ENCODE data around the gene DBH.
"Not testable (repeated sequence)": the region's sequence is repeated elsewhere in the genome, so short reads cannot be mapped to it uniquely, and the experiment has no call there.

Gene DBH

DNA sequence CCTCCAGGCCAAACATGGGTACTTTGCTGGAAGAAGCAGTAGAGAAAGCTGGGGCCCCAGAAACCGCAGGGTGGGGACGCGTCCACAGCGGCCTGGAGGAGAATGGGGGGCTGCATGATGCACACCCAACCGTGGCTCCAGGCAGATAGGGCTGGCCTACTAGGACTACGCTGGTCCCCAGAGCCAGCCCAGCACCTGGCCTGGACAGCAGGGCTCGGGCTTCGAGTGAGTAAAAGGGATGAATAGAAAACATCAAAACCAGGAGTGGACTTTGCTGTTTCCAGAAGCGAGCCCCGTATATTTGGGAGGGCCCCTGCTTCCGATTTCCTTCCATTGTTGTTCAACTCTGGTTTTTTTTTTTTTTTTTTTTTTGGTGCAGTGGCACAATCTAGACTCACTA, 30.7 kb downstream of the DBH start:
- no peak for DNase-seq (ENCODE audit: low spot score)

- DNase-seq (ENCODE audit: low spot score): no peak
These were observed 31.7 kb downstream of the DBH start for GRCh38 chr9:133667759-133668450.

- no peak for DNase-seq (ENCODE audit: low spot score)
These were observed 33.1 kb downstream of the DBH start for GRCh38 chr9:133669182-133669801.

DNA sequence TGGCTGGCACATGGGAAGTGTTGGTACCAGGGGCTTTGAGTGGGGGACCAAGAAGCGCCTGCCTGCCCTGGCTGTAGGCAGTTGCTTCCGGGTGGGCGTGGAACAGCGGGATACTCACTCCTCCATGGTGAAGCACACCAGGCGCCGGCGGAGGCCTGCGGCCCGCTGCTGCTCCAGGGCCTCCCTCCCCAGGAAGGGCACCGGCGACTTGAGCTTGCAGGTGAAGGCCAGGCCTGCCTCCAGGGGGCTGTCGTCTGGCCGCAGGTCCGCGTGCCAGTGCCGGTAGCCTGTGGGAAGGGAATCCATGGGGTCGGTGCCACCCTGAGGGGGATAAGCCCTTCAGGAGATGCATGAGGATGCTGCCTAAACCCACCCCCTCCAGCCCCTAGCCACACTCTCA, 34.3 kb downstream of the DBH start:
- no peak for DNase-seq (ENCODE audit: low spot score)

- no peak for DNase-seq (ENCODE audit: low spot score)
These were observed 35.2 kb downstream of the DBH start for GRCh38 chr9:133671371-133671770.

- no peak for DNase-seq (ENCODE audit: low spot score)
These were observed 36.5 kb downstream of the DBH start for GRCh38 chr9:133672503-133673257.

DNA sequence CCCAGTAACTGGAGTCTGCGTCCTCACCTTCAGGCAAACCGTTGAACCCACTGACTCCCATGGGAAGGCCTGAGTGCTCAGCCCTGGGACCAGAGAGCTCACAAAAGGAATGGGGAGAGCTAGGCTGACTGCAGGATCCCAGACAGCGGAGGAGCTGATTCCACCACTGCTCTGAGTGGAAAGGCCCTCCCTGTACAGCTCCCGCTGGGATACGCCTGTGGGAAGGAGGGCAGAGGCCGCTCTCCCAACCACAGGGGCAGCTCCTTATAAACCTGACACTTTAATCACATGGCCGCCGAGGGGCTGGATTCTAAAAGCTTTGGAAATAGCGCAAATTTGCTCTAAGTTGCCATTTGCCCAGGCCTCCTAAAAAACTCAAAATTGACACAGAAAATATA, 37.1 kb downstream of the DBH start:
- DNase-seq (ENCODE audit: low spot score): no peak

DNA sequence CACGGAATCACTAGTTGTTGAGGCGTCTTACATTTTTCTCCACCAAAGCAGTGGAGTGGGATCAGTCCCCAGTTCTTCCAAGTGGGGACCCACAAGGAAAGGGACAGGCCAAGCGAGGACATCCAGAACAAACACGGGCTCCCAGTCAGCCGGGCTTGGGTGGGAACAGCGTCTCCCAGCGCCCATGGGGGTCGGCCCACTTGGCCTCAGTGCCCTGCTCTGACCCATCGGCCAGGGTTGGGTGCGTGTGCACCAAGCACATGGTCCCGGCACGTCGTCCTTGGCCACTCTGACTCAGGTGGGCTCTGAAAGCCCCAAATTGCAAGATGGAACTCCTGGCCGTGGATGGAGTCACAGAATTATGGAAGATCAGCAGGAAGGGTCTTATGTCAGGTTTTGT, 37.9 kb downstream of the DBH start:
- DNase-seq (ENCODE audit: low spot score): no peak

- not testable (repeated sequence) for DNase-seq (ENCODE audit: low spot score)
These were observed 39.6 kb downstream of the DBH start for GRCh38 chr9:133675796-133676195.

- DNase-seq (ENCODE audit: low spot score): no peak
These were observed 40.3 kb downstream of the DBH start for GRCh38 chr9:133676450-133676849.

GRCh38 chr9:133677126-133678010, 41.2 kb downstream of the DBH start:
- DNase-seq (ENCODE audit: low spot score): no peak

GRCh38 chr9:133679056-133679455, 42.9 kb downstream of the DBH start:
- no peak for DNase-seq (ENCODE audit: low spot score)

DNA sequence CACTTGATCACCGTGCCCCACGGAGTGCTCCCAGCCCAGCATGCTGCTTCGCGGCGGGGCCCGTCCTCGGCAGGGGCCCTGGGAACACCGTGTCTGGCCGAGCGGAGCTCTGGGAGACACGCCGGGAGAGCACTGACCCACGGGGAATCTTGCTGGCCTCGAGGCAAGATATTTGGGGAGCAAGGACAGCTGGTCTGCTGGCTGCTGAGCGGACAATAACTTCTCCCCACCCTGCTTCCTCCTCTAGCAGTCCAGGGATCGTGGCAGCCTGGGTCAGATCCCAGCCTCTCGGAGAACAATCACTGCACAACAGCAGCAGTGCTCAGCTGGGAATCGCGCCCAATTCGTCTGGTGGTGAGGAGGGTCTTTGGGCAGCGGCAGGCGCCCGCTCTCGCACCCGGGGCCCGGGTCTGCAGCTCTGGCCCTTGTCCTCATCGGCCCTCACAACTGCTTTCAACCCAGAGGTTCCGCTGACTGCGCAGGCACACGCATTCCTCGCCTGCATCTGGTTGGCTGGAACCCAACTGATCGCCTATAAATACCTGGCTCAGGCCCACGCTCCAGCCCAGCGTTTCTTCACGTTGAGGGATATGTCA, 43.4 kb downstream of the DBH start:
- no peak for DNase-seq (ENCODE audit: low spot score)

DNA sequence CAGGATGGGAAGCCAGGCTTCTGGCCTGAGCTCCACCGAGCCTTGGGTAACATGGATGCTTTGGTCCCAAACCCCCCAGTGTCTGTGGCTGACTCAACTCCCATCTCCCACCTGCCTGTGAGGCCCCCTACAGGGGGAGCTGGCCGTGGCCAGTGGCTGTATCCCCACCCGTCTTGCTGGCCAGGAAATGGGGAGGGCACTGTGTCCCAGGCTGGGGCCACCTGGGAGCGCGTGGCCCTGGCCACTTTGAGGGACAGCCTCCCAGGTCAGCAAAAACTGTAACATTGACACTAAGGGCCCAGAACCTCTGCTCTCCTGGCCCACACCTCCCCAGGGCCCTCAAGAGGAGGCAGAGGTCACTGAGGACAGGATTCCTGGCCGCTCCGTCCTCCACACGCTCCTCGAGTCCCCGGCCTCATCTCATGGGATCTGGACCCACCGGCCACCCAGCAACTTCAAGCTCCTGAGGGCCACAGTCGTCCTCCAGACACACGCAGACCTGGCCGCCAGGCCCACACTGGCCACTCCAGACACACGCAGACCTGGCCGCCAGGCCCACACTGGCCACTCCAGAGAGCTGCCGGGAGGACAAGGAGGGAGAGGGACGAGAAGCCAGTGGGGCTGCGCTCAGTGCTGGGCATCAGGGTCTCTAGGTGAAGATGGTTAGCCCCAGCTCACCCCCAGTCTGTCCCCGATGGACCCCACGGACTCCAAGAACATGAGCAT, 44.2 kb downstream of the DBH start:
- DNase-seq (ENCODE audit: low spot score): no peak

GRCh38 chr9:133680976-133681657, 45.0 kb downstream of the DBH start:
- no peak for DNase-seq (ENCODE audit: low spot score)

DNA sequence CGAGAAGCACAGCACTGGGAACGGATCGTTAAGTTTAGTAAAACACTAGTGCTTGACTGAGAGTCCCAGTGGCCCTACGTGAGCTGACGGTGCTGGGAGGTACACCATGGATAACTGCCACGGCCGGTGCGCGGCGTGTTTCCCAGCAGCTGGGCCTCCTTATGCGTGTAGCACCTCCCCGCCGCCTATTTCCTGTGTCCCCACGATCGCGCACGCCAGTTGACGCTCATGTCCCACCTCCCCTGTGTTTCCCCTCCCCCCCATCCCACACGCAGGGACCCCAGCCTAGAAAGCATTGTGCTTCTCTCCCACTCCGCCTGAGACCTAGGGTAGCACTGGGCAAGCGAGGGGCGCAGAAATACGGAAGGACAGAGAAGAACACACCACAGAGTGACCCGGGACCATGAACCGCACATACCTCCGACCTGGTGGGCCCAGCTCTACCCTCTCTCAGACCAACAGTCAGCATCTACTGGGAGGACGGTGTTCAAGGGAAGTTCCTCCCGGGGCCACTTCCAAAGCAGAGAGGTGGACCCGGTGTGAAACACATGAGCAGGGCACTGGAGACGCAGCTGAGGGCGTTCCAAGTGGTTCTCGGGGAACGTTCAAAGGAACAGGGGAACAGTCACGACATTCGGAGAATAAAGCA, 45.6 kb downstream of the DBH start:
- DNase-seq (ENCODE audit: low spot score): no peak

DNA sequence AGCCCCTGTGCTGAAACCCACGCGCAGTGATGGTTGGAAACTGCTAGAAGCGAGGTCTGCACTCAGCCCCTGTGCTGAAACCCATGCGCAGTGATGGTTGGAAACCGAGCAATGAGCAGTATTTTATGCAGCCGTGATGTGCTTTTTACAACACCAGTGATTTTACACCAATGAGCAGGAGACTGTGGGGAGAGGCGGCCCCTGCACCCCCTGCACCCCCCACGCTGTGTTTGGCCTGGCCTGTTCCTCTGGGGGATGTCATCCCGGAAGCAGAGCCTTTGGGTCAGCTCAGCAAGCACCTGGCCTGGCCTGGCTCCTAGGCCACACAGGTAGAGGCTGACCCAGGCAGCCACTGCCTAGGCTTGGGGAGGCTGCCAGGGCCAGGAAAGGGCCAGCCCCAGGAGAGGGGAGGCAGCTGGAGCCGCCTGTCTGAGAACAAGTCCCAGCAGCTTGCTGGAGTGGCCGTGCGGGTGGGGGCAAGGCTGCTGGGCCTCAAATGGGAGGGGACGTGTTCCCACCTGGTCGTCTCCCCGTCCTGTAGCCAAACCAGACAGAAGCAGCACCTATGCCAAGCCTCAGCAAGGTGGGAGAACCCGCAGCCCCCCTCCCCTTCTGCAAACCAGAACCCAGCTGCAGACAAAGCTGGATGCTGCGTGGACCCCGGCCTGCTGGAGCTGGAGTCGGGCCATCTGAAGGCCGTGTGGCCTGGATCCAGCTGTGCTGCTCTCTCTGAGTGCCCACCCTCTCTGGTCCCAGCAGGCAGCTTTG, 46.8 kb downstream of the DBH start:
- DNase-seq (ENCODE audit: low spot score): no peak

DNA sequence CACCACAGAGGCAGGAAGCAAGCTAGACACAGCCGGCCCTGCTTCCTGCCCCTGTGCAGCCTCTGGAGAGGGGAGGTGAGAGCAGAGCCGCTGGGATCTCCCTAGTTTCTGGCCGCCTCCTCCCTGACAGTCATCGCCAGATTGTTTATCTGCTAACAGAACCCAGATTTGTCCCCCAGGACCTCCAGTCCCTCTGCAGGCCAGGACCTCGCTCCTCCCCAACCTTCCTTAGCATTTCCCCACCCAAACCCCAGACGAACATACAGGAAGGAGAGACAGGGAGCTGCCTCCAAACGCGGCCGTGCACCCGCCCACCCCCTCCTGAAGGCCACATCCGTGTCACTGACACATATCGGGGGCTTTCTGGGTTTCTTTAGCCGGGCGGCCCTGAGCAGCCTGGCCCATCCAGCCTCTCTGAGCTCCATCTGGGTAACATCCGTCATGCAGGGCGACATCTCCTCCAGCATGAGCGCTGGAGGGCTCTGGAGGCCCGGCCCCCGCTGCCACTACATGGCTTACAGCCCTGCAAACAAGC, 47.5 kb downstream of the DBH start:
- no peak for DNase-seq (ENCODE audit: low spot score)

Data from putamen (tissue), 1 donor.